ENCODE data around the gene TMIE.

DNA sequence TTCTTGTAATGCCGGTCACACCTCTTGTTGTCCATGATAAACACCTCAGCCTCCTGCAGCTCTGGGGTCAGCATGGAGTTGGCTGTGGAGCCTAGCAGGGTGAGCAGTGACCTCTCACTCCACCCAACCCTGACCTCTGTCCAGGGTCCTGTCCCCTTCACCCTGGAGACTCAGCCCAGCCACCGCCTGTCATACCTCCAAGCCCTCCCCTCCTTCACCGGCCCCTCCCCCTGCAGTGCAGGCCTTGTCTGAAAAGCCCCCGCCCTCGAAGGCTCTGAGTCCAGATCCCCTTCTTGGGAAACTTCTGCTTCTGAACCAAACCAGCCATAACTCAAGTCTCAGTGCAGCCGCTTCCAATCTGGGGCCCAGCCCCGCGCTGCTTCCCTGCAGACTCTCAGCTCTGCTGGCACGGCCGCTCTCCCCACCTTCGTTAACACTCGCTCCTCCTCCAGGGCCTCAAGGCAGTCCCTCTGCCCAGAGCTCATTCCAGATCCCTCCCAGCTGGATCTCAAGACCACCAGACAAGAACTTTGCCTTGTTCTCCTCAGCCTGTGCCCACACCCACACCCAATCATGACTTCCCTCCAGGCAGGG, 41.9 kb downstream of the TMIE start:
- TF ChIP-seq EP300 (IDR thresholded peaks at IDR 0.05): no peak
- TF ChIP-seq, protein P1, sequence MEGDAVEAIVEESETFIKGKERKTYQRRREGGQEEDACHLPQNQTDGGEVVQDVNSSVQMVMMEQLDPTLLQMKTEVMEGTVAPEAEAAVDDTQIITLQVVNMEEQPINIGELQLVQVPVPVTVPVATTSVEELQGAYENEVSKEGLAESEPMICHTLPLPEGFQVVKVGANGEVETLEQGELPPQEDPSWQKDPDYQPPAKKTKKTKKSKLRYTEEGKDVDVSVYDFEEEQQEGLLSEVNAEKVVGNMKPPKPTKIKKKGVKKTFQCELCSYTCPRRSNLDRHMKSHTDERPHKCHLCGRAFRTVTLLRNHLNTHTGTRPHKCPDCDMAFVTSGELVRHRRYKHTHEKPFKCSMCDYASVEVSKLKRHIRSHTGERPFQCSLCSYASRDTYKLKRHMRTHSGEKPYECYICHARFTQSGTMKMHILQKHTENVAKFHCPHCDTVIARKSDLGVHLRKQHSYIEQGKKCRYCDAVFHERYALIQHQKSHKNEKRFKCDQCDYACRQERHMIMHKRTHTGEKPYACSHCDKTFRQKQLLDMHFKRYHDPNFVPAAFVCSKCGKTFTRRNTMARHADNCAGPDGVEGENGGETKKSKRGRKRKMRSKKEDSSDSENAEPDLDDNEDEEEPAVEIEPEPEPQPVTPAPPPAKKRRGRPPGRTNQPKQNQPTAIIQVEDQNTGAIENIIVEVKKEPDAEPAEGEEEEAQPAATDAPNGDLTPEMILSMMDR (IDR thresholded peaks at IDR 0.05): no peak
- TF ChIP-seq POLR2A (IDR thresholded peaks at IDR 0.05): no peak
- no peak for TF ChIP-seq POLR2AphosphoS5 (IDR thresholded peaks at IDR 0.05)
